Hepatic stellate cell (primary cell): ENCODE measurements around the gene FICD.

ENCODE experiments used
- DNase-seq: peaks from one replicate; pipeline ENCODE4 v3.0.0; 2011; ENCODE audit warnings: low spot score

Gene FICD

GRCh38 chr12:108502922-108503321, 12.2 kb upstream of the FICD start:
- no peak for DNase-seq

GRCh38 chr12:108505129-108505528, 9.9 kb upstream of the FICD start:
- DNase-seq, result no peak

DNA sequence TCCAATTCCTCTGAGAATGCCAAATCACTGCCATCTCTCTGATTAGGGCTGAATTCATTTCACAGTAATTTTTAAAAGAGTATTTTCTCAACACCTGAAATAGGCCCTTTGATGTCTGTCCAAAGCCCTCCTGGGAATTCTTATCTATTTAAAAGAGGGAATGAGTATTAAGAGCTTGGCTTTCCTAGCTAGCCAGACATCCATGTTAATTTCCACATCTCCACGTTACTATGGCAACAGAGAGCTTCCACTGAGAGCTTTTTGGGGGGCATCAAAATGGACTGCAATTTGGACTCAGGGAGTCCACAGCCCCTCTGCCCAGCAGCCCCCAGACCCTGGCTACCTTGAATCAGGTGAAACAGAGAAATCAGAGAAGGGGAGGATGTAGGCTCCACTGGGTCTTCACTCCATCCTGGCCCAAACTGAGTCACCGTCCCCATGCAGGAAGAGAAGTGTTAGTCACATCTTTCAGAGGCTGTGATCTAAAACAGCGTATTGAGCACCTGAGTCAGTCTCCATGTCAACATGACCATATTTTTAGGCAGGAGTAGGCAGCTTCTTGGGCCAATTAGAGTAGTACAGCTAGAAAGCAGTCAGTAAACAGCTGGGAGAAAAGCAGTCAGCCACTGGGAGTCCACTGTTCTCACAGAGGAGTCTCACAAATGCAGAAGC, 7.0 kb upstream of the FICD start:
- no peak for DNase-seq

- no peak for DNase-seq
Observed at GRCh38 chr12:108509806-108510205, 5.3 kb upstream of the FICD start.

GRCh38 chr12:108510836-108511235, 4.2 kb upstream of the FICD start:
- no peak for DNase-seq

DNA sequence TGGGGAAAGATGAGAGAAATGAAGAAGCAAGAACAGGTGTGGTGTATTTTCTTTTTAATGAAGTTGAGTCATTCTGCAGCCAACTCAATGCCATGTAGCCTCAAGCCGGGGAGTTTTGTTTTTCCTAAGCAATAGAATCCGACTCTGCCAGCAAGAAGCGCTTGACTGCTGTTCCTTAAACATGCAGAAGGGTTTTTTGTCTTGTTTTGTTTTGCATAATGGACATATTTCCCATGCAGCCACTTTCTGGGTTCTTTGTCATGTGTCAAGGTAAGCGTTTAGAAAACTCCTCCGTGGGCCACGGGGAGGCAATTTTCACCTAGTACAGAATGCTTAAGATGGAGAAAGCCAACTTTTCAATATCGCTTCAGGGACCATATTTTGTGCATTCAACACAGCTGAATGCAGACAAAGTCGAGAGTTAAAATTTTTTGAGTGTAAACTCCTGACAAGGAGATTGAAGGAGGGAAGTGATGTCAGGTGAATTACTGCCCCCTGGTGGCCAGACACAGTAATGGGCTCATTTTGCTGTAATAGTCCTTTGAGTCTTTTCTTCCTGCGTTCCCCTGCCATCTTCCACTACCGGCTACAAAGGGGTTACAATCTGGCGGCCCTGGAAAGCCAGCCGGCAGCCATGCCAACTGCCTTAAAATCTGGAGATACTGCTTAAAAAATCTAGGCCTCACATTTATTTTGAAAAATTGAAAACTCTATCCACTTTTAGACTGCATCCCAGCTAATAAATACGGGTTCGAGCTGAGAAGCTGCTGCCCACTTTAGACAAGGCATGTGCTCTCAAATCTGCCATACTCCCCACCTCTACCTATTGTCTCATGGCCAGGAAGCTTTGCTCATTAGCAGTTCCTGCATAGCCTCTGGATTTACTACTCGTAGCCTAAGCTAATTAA, 3.2 kb upstream of the FICD start:
- DNase-seq, result peak; percentile 53

GRCh38 chr12:108514468-108514972, 557 bp upstream of the FICD start:
- no peak for DNase-seq

GRCh38 chr12:108515916-108516315, 839 bp downstream of the FICD start:
- DNase-seq, result no peak

DNA sequence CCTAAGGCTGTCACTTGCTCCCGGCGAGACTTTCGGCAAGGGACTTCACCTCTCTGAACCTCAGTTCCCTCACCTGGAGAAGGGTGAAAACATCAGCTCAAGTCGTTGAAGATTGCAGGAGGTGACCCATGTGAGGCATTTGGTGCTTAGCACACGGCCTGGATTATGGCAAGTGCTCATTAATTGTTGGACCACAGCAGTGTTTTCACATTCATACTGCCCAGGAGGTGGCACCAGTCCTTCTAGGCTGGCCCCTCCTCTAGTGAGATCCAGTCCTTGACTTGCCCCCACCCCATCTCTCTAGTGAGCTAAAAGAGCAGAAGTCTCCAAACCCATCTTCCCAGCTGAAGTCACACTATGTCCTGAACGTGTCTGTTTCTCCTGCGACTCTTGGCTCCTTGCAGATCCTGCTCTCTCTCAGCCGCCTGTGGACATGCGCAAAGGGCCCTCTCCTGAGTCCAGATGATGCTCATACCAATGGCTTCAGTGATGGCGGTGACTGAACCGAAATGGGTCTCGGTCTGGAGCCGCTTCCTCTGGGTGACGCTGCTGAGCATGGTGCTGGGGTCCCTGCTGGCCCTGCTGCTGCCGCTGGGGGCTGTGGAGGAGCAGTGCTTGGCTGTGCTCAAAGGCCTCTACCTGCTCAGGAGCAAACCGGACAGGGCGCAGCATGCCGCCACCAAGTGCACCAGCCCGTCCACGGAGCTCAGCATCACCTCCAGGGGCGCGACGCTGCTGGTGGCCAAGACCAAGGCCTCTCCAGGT, 1.6 kb downstream of the FICD start:
- DNase-seq, result no peak

DNA sequence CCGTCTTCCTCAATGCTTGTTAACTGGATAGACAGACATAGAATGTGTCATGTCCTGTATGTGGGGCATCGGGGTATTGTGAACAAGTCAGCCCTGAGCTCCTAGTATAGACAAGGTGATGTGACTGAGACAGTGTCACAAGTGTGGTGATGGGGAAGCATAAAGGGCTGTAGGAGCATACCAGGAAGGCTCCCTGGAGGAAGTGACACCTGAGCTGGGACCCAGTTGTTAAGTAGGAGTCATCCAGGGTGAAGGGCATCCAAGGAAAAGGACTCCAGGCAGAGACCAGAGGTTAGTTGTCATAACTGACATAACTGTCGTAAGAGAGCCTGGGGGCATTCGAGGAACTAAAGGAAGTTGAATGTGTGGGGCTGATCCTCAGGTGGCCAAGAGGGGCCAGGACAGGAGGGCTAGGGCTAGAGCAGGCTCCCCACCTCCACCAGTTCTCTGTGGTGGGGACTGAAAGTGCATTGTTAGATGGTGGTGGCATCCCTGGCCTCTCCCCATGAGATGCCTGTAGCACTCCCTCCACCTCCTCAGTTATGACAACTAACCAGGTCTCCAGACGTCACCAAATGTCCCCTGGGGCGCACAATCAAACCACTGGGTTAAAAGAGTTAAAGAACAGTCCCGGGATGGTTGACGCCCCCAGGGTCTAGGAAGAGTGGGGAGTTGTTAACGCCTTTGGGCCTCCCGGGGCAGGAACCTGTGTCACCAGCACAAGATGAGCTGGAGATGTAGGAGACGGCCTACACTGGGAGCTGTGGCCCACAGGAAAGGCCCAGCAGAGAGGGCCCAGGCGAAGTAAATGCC, 2.4 kb downstream of the FICD start:
- DNase-seq, result no peak

GRCh38 chr12:108518101-108518715, 3.1 kb downstream of the FICD start:
- DNase-seq, result no peak

- DNase-seq, result no peak
Observed at GRCh38 chr12:108518716-108519496, 3.8 kb downstream of the FICD start.

DNA sequence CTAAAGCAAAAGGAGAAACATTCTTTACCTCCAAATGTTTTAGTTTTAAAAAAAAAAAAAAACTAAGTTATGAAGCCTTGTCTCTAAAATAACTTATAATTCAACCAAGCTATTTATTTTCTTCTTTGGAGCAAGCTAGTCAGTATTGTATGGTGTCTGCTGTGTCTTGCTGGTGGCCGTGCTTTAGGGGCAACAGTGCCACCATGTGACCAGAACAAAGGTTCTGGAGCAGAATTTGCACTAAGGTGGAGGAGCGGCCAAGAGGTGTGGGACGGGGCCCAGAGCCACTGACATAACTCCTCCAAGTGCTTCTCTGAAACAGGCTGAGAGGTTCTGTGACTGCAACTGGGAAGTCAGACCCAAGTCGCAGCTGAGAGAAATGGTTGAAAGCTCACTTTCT, 4.5 kb downstream of the FICD start:
- no peak for DNase-seq

DNA sequence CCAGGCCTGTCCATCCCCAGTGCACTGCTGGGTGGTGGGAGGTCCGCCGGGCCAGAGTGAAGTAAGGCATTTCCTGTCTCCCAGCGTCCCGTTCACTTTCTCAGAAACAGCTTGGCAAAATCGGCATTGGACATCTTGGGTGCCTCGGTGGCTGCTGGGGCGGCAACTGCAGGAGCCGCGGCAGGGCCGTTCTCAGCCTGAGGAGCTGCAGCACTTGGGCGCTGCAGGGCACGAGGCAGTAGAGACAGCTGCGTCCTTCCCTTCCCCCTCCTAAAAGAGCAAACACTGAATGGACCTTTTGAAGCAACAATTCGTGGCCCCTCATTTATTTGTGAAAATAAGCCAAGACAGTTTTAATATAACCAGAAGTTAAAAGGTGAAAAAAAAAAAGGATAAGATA, 8.3 kb downstream of the FICD start:
- DNase-seq, result no peak

- peak; percentile 71 for DNase-seq
Observed at GRCh38 chr12:108525681-108526080, 10.6 kb downstream of the FICD start.

- peak; percentile 48 for DNase-seq
Observed at GRCh38 chr12:108526482-108527165, 11.5 kb downstream of the FICD start.

DNA sequence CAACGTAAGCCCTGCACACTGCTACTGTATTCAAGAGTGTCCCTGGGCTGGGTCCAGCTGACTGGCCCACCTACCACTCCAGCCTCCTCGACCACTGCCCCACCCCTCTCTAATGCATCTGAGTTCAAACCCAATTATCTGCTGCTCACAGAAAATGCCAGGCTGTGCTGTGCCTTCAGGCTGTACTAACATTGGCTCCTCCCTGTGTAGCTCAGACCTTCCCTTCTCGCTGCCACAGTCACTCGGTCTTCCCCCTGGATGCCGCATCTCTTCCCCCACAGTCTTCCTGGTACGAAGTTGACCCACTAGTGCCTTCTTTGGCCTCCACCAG, 12.1 kb downstream of the FICD start:
- DNase-seq, result no peak

DNA sequence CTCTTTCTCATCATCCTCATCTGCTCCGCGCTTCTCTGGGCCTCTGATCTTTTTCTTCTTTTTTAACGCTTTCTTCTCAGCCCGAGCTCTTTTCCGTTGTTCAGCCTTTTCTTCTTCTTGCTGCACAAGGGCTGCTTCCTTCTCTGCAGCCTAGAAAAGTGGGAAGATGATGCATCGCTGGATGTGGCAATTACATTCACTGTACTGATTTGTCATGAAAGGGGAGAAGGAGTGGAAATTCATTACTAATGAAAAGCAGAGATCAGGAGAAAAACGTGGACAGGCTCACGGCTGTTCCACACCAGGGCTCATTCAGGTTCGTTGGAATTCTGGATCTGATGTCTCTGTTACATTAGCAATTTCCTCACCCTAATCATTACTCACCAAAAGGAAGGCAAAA, 15.1 kb downstream of the FICD start:
- no peak for DNase-seq

DNA sequence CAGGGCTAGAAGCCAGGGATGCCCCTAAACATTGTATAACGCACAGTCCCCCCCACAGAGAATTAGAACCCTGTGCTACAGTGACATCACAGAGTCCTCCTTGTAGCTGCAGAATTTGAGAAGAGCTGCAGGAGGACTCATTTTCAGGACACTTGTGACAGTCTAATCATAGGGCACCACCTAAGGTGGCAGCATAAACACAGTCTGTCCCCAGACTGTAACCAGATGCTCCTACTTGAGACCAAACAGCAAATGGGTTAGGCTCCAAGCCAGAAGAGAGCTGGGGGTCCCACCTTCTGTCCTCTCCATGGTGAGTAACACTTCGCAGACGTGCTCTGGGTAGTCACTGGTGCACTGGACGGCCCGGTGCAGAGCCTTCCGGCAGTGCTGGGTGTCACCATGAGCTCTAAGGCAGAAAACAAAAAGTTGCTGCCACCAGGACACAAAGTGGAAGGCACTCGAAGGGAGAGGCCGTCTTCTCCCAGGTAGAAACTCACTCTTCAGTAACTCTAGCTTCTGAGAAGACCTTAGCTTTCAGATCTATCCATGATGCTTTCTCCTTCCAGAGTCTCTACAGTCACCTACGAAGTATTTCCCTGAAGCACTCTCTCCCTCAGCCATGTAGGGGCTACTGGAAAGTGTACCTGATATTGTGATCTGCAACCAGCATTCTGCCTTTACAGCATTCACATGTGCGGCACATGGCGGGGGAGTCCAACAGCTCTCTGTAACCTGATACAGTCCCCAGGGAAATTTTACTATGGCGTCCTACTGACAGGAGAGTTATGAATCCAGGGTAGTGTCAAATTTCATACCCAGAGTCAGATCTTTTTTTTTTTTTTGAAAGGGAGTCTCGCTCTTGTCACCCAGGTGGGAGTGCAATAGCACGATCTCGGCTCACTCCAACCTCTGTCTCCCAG, 17.1 kb downstream of the FICD start:
- no peak for DNase-seq
